ENCODE measurements around the gene MINAR1.

DNA sequence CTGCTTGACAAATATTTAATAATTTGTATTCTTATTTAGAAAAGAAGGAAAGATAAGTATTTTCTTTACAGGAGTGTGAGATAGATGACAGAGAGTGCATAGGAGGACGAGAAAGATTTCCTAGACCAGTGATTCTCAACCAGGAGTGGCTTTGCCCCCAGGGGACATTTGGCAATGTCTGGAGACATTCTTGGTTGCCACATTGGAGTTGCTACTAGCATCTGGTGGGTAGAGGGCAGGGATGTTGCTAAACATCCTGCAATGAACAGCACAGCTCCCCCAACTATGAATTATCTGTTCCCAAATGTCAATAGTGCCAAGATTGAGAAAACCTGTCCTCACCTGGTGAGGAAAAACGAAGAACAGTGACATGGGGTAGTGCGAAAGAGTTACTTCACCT, 30.8 kb upstream of the MINAR1 start:
- TF ChIP-seq, protein P1, sequence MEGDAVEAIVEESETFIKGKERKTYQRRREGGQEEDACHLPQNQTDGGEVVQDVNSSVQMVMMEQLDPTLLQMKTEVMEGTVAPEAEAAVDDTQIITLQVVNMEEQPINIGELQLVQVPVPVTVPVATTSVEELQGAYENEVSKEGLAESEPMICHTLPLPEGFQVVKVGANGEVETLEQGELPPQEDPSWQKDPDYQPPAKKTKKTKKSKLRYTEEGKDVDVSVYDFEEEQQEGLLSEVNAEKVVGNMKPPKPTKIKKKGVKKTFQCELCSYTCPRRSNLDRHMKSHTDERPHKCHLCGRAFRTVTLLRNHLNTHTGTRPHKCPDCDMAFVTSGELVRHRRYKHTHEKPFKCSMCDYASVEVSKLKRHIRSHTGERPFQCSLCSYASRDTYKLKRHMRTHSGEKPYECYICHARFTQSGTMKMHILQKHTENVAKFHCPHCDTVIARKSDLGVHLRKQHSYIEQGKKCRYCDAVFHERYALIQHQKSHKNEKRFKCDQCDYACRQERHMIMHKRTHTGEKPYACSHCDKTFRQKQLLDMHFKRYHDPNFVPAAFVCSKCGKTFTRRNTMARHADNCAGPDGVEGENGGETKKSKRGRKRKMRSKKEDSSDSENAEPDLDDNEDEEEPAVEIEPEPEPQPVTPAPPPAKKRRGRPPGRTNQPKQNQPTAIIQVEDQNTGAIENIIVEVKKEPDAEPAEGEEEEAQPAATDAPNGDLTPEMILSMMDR (IDR thresholded peaks at IDR 0.05; ENCODE audit: low read depth, low read length) = no peak
- TF ChIP-seq EZH2phosphoT487 (IDR thresholded peaks at IDR 0.05; ENCODE audit: low read depth) = no peak

Data from OCI-LY3 (cell line).